ENCODE data around the gene LETMD1. TPM values are rescaled to one million over a fixed set of nuclear protein-coding genes. Genes with fewer than 3 reads are reported as not detected.
A peak's percentile ranks its signal among the peaks of the same experiment; 100 is the strongest.

The LETMD1 gene
- total and polyA plus RNA-seq, 2 of the 4 experiments (the other 2 are of a cell fraction): 27.6 to 40.1 TPM

- peaks cover 2% of the 10 kb centered on the region; the same call in 1 of the 2 replicates for H3K9me1 ChIP-seq (ENCODE audit: insufficient read depth, low read length)
- in situ Hi-C loops (cut with MboI; ENCODE audit: low sequenced_read_pairs) (no loop called here), intact Hi-C loops (cut with micrococcal nuclease) (no loop called here), dilution Hi-C loops (cut with HindIII; ENCODE audit: low sequenced_read_pairs, unreplicated experiment) (no loop called here)
- no peaks in the 10 kb centered on the region for H3K27me3 ChIP-seq (ENCODE audit: control insufficient read depth, insufficient read depth, low read length)
- H2BK5ac ChIP-seq (ENCODE audit: low read depth, low read length, poor library complexity, severe bottlenecking): no peak overlapping the region
- H2AK9ac ChIP-seq (replicated peaks; ENCODE audit: low read depth, low read length, poor library complexity): no peak overlapping the region
- no peak for ATAC-seq (ENCODE audit: low read depth)
- H4K5ac ChIP-seq (ENCODE audit: low read depth, low read length): no peak overlapping the region
- no peak overlapping the region for H3K4ac ChIP-seq (ENCODE audit: low read depth, low read length)
- no peak for DNase-seq
- ChIA-PET POLR2A (ENCODE audit: unreplicated experiment) (interaction anchor here (0.7 kb wide), 1 partner anchor 511 kb away, joined by 3 read pairs; no protein-coding TSS in a partner anchor), CTCF (no interaction called here)
- TF ChIP-seq POLR2A (IDR thresholded peaks at IDR 0.05; ENCODE audit: low read depth, low read length) (no peak), RCOR1 (IDR thresholded peaks at IDR 0.05; ENCODE audit: insufficient replicate concordance, low read length) (no peak), MAFK (IDR thresholded peaks at IDR 0.05; ENCODE audit: low read depth, low read length) (no peak), FOS (IDR thresholded peaks at IDR 0.05; ENCODE audit: low read depth, low read length) (no peak), CTCF (conservative IDR thresholded peaks at IDR 0.05; ENCODE audit: low read depth, low read length) (no peak), MAZ (IDR thresholded peaks at IDR 0.05; ENCODE audit: borderline replicate concordance, low read depth, low read length) (no peak), CEBPB (IDR thresholded peaks at IDR 0.05; ENCODE audit: low read depth, low read length) (no peak), NFE2L2 (IDR thresholded peaks at IDR 0.05; ENCODE audit: low read depth, low read length) (no peak), MXI1 (IDR thresholded peaks at IDR 0.05; ENCODE audit: borderline replicate concordance, low read depth, low read length) (no peak), USF2 (IDR thresholded peaks at IDR 0.05; ENCODE audit: low read depth, low read length) (no peak), RAD21 (IDR thresholded peaks at IDR 0.05; ENCODE audit: low read length) (no peak), BHLHE40 (IDR thresholded peaks at IDR 0.05; ENCODE audit: low read depth, low read length) (no peak), RFX5 (IDR thresholded peaks at IDR 0.05; ENCODE audit: low read depth, low read length) (no peak), CHD1 (IDR thresholded peaks at IDR 0.05; ENCODE audit: low read depth, low read length) (no peak), ELK1 (IDR thresholded peaks at IDR 0.05; ENCODE audit: borderline replicate concordance, low read depth, low read length) (no peak), SMC3 (IDR thresholded peaks at IDR 0.05; ENCODE audit: low read depth, low read length) (no peak)
- no peak overlapping the region for H4K8ac ChIP-seq (ENCODE audit: low read depth in 2 of 2, low read length in 2 of 2)
- no TSS peak for BruUV-seq (replicated peaks)
- H3K18ac ChIP-seq (ENCODE audit: low read depth, low read length): no peak overlapping the region
- H4K91ac ChIP-seq (ENCODE audit: insufficient read depth, low read depth, low read length): no peak overlapping the region
- no peaks in the 10 kb centered on the region for H3K36me3 ChIP-seq (ENCODE audit: control insufficient read depth, insufficient read depth, low read length)
- no peak overlapping the region for H3K56ac ChIP-seq (ENCODE audit: extremely low read depth, insufficient read depth, low read length)
- no peak overlapping the region for H2BK120ac ChIP-seq (ENCODE audit: low read depth, low read length)
- H2BK20ac ChIP-seq (ENCODE audit: low read depth, low read length): no peak overlapping the region
- H4K20me1 ChIP-seq (ENCODE audit: insufficient read depth, low read length): peaks cover 40% of the 10 kb centered on the region
- no peak overlapping the region for H2AK5ac ChIP-seq (ENCODE audit: low read depth, low read length)
- H2BK15ac ChIP-seq (ENCODE audit: low read depth, low read length): no peak overlapping the region
- no peaks in the 10 kb centered on the region for H3K9me3 ChIP-seq (ENCODE audit: control insufficient read depth, insufficient read depth, low read length)
- no peak overlapping the region for H3K27ac ChIP-seq (ENCODE audit: insufficient read depth, low read length)
- peaks cover 28 to 62% of the 10 kb centered on the region in 2 experiments for H3K79me1 ChIP-seq (ENCODE audit: low read depth in 1 of 2, low read length in 2 of 2)
- no peak overlapping the region; the same call in 1 of the 2 replicates for H3K14ac ChIP-seq (replicated peaks; ENCODE audit: low read depth, low read length)
- no peak overlapping the region for H3K4me2 ChIP-seq (ENCODE audit: low read depth, low read length)
- H2AFZ ChIP-seq (replicated peaks; ENCODE audit: low read length, poor library complexity): no peak overlapping the region
- peak overlapping the region; percentile 69; the same call in 1 of the 2 replicates for H3K23ac ChIP-seq (ENCODE audit: low read depth, low read length)
- no peak overlapping the region for H3K4me3 ChIP-seq (ENCODE audit: insufficient read depth, low read depth, low read length)
- H3K4me1 ChIP-seq (ENCODE audit: control insufficient read depth, insufficient read depth, low read length): no peaks in the 10 kb centered on the region
- no peak overlapping the region for H3K9ac ChIP-seq (ENCODE audit: low read depth, low read length)
These were observed 30.7 kb upstream of the LETMD1 start for GRCh38 chr12:51017452-51017851.

Measured in IMR-90 (cell line).